Loucy (cell line): Measurements from ENCODE around the gene STIM1.
"Not testable (repeated sequence)": the region's sequence is repeated elsewhere in the genome, so short reads cannot be mapped to it uniquely, and the experiment has no call there.

Experiments
- H2AFZ ChIP-seq: fragments of 200-600 bp; sonication (generic); 2 replicates; pipeline ENCODE4 v1.6.0; 2016; ENCODE audit warnings: antibody characterized with exemption, mild to moderate bottlenecking, low read length, moderate library complexity
- H3F3A ChIP-seq: fragments of 200-600 bp; 2 replicates; pipeline ENCODE4 v1.6.0; 2016; ENCODE audit warnings: antibody characterized with exemption, low read depth, mild to moderate bottlenecking
- H3K27me3 ChIP-seq: fragments of 200-600 bp; sonication (generic); 2 replicates; pipeline ENCODE4 v1.6.1; 2014; ENCODE audit warnings: low read length, mild to moderate bottlenecking; ENCODE audit not compliant: insufficient read depth, poor library complexity, severe bottlenecking
- H3K36me3 ChIP-seq: fragments of 200-600 bp; sonication (generic); 2 replicates; pipeline ENCODE4 v1.6.1; 2016; ENCODE audit warnings: low read length; ENCODE audit not compliant: insufficient read depth
- H3K4me1 ChIP-seq: fragments of 200-600 bp; sonication (generic); 2 replicates; pipeline ENCODE4 v1.5.1; 2014; ENCODE audit warnings: low read length, mild to moderate bottlenecking; ENCODE audit not compliant: insufficient read depth, poor library complexity, severe bottlenecking
- H3K4me2 ChIP-seq: fragments of 200-600 bp; sonication (generic); 2 replicates; pipeline ENCODE4 v1.6.0; 2014; ENCODE audit warnings: antibody characterized with exemption, low read length, low read depth, mild to moderate bottlenecking; ENCODE audit not compliant: poor library complexity, severe bottlenecking
- H3K4me3 ChIP-seq: fragments of 200-600 bp; sonication (generic); 2 replicates; pipeline ENCODE4 v1.5.1; 2014; ENCODE audit warnings: low read length, mild to moderate bottlenecking, mixed read lengths; ENCODE audit not compliant: poor library complexity, severe bottlenecking
- H3K79me2 ChIP-seq: fragments of 200-600 bp; sonication (generic); 2 replicates; pipeline ENCODE4 v1.6.1; 2014; ENCODE audit warnings: low read length; ENCODE audit not compliant: insufficient read depth
- H3K9ac ChIP-seq: fragments of 200-600 bp; sonication (generic); 2 replicates; pipeline ENCODE4 v1.6.0; 2014; ENCODE audit warnings: mild to moderate bottlenecking, low read depth, low read length, moderate library complexity; ENCODE audit not compliant: poor library complexity, severe bottlenecking
- H3K9me2 ChIP-seq: fragments of 200-600 bp; sonication (generic); replicated peaks from 2 replicates; pipeline ENCODE4 v1.6.1; 2016; ENCODE audit warnings: low read depth, low read length, mixed read lengths
- H3K9me3 ChIP-seq: fragments of 200-600 bp; sonication (generic); 2 replicates; pipeline ENCODE4 v1.6.1; 2014; ENCODE audit warnings: mild to moderate bottlenecking, antibody characterized with exemption, low read length, low read depth; ENCODE audit not compliant: insufficient read depth
- H4K20me1 ChIP-seq: fragments of 200-600 bp; sonication (generic); 2 replicates; pipeline ENCODE4 v1.6.0; 2014; ENCODE audit warnings: antibody characterized with exemption, low read length, mild to moderate bottlenecking; ENCODE audit not compliant: insufficient read depth, poor library complexity, severe bottlenecking
- EZH2phosphoT487 ChIP-seq: fragments of 200-600 bp; IDR thresholded peaks from 2 replicates; pipeline ENCODE4 v1.6.1; 2018; ENCODE audit warnings: antibody characterized with exemption, mild to moderate bottlenecking, moderate library complexity, borderline replicate concordance
- TF ChIP-seq, protein P1 (sequence below): fragments of 200-600 bp; sonication (generic); conservative IDR thresholded peaks from 2 replicates; pipeline ENCODE4 v1.5.1; 2014; ENCODE audit warnings: mild to moderate bottlenecking, antibody characterized with exemption, low read length

Gene STIM1

DNA sequence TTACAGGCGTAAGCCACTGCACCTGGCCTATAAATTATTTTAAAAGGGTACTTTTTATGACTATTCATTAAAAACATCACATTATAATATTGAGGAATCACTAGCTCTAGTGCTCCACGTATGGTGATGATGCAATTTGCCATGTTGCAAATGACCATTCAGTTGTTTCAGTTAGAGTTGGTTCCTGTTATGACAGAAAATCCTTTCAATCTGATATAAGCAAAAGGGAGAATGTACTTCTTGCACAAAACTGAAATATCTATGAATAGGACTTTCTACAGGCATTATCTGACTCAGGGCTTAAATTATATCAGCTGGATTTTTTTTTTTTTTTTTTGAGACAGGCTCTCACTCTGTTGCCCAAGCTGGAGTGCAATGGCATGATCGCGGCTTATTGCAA, 193.5 kb downstream of the STIM1 start:
- no peaks in the 10 kb centered on the region for H3K27me3 ChIP-seq
- H3K9me2 ChIP-seq = no peaks in the 10 kb centered on the region
- no peaks in the 10 kb centered on the region for H3K9me3 ChIP-seq
- peaks cover 9% of the 10 kb centered on the region; the same call in 1 of the 2 replicates for H3K36me3 ChIP-seq
- H3K79me2 ChIP-seq = peaks cover 15% of the 10 kb centered on the region; the same call in 1 of the 2 replicates
- no peaks in the 10 kb centered on the region for H3F3A ChIP-seq
- no peaks in the 10 kb centered on the region for H3K4me1 ChIP-seq
- no peak overlapping the region for H2AFZ ChIP-seq
- H3K4me3 ChIP-seq = no peak overlapping the region
- H3K9ac ChIP-seq = no peak overlapping the region
- H4K20me1 ChIP-seq = no peaks in the 10 kb centered on the region
- no peak overlapping the region for H3K4me2 ChIP-seq
- no peak for TF ChIP-seq EZH2phosphoT487
- TF ChIP-seq, protein P1, sequence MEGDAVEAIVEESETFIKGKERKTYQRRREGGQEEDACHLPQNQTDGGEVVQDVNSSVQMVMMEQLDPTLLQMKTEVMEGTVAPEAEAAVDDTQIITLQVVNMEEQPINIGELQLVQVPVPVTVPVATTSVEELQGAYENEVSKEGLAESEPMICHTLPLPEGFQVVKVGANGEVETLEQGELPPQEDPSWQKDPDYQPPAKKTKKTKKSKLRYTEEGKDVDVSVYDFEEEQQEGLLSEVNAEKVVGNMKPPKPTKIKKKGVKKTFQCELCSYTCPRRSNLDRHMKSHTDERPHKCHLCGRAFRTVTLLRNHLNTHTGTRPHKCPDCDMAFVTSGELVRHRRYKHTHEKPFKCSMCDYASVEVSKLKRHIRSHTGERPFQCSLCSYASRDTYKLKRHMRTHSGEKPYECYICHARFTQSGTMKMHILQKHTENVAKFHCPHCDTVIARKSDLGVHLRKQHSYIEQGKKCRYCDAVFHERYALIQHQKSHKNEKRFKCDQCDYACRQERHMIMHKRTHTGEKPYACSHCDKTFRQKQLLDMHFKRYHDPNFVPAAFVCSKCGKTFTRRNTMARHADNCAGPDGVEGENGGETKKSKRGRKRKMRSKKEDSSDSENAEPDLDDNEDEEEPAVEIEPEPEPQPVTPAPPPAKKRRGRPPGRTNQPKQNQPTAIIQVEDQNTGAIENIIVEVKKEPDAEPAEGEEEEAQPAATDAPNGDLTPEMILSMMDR = no peak

DNA sequence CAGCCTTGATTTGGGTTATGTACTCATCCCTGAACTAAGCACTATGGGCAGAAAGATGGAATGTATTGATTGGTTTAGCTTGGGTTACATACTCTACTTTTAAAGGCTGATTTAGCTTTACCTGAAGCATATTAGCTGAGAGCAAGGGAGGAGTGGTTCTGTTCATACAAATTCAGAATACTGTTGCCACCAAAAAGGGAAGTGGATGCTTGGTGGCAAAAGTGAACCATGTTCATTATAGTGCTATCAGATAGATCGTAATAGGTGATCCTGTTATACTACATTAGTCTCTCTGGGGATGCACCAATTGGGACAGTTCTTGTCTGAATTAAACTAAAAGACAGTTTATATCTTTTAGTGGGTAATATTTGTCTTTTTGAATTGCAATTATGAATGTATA, 194.7 kb downstream of the STIM1 start:
- peaks cover 4% of the 10 kb centered on the region; the same call in 1 of the 2 replicates for H3K79me2 ChIP-seq
- H3K27me3 ChIP-seq = no peaks in the 10 kb centered on the region
- no peaks in the 10 kb centered on the region for H4K20me1 ChIP-seq
- no peaks in the 10 kb centered on the region for H3K9me2 ChIP-seq
- no peak overlapping the region for H3K4me2 ChIP-seq
- TF ChIP-seq EZH2phosphoT487 = no peak
- TF ChIP-seq, protein P1 = no peak
- no peaks in the 10 kb centered on the region for H3K9me3 ChIP-seq
- H2AFZ ChIP-seq = no peak overlapping the region
- H3K4me1 ChIP-seq = no peaks in the 10 kb centered on the region
- H3K9ac ChIP-seq = no peak overlapping the region
- peaks cover 9% of the 10 kb centered on the region; the same call in 1 of the 2 replicates for H3K36me3 ChIP-seq
- no peak overlapping the region for H3K4me3 ChIP-seq
- no peaks in the 10 kb centered on the region for H3F3A ChIP-seq

DNA sequence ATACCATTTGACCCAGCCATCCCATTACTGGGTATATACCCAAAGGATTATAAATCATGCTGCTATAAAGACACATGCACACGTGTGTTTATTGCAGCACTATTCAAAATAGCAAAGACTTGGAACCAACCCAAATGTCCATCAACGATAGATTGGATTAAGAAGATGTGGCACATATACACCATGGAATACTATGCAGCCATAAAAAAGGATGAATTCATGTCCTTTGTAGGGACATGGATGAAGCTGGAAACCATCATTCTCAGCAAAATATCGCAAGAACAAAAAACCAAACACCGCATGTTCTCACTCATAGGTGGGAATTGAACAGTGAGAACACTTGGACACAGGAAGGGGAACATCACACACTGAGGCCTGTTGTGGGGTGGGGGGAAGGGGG, 197.7 kb downstream of the STIM1 start:
- not testable (repeated sequence) for H3K27me3 ChIP-seq, H3K4me3 ChIP-seq, H3K9ac ChIP-seq, H3F3A ChIP-seq, H3K79me2 ChIP-seq, H3K9me3 ChIP-seq, H3K4me2 ChIP-seq, H3K9me2 ChIP-seq, H2AFZ ChIP-seq, H4K20me1 ChIP-seq
- peaks cover 12% of the 10 kb centered on the region for H3K4me1 ChIP-seq
- peaks cover 27% of the 10 kb centered on the region; the same call in 1 of the 2 replicates for H3K36me3 ChIP-seq

DNA sequence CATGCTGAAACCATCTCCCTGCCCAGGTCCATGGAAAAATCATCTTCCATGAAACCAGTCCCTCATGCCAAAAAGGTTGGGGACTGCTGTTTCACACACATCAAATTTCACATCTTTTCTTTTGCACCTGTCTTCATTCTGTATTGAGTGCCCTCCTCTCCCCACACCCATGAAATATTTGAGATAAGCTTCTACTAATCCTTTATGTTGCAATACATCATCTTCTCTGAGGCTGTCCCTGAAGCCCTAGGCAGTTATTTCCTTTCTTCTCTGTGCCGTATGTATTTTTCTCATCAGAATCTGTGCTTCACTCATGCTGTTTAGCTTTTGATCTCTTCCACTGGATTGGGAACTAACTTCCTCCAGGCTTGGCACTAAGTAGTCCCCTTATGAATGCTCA, 199.2 kb downstream of the STIM1 start:
- Histone ChIP-seq H3K4me3 (no peak overlapping the region), H4K20me1 (peaks cover 3% of the 10 kb centered on the region), H3K4me2 (no peak overlapping the region), H3K36me3 (peaks cover 37% of the 10 kb centered on the region; the same call in 1 of the 2 replicates), H3K9me3 (no peaks in the 10 kb centered on the region), H2AFZ (no peak overlapping the region), H3K4me1 (peaks cover 19% of the 10 kb centered on the region), H3K27me3 (no peaks in the 10 kb centered on the region), H3K9me2 (no peaks in the 10 kb centered on the region), H3F3A (peaks cover 7% of the 10 kb centered on the region; the same call in 1 of the 2 replicates), H3K9ac (no peak overlapping the region), H3K79me2 (no peaks in the 10 kb centered on the region)
- TF ChIP-seq, protein P1 = no peak
